A549 (cell line): ENCODE measurements around the gene TMEM225B. TPM values are rescaled to one million over a fixed set of nuclear protein-coding genes. Genes with fewer than 3 reads are reported as not detected.

Source experiments
- ATAC-seq, 2 experiments: fragments of 200-7000 bp in 1 of 2; fragments of >200 bp in 1 of 2; cut with Nextera tagmentation in 1 of 2; cut with Tn5 transposase in 1 of 2; 3 replicates each; pipeline versions ENCODE4 v1.8.0 to v1.9.1; 2018 to 2020; ENCODE audit warnings: mild to moderate bottlenecking in 1 of 2, moderate library complexity in 1 of 2
- CTCF ChIA-PET: fragments of 300-600 bp; sonication (Branson Sonifier 250); formaldehyde crosslinking; extraction: SDS; loops from one replicate; lab custom pipeline; 2021; ENCODE audit warnings: antibody characterized with exemption, inconsistent platforms; lab: Yijun Ruan, JAX
- POLR2A ChIA-PET: fragments of 350-600 bp; formaldehyde crosslinking; extraction: SDS; loops from one replicate; lab custom pipeline; 2021; ENCODE audit warnings: antibody characterized with exemption, inconsistent platforms; lab: Yijun Ruan, JAX
- DNase-seq, 2 experiments: peaks; one replicate each; pipeline versions ENCODE4 v3.0.0 to v3.0.0-alpha.2; 2011 to 2016; ENCODE audit warnings: low read depth in 1 of 2, low spot score in 1 of 2
- FAIRE-seq: peaks from 2 replicates; lab custom pipeline; 2011; peaks lifted over from hg19 to GRCh38; lab: Jason Lieb, UNC
- H3K27ac ChIP-seq, 2 experiments: fragments of >200 bp; sonication (Bioruptor Twin); formaldehyde crosslinking; 3 replicates each; pipeline ENCODE4 v1.5.1; 2016 to 2017
- H3K4me1 ChIP-seq: fragments of >200 bp; sonication (Bioruptor Twin); formaldehyde crosslinking; 3 replicates; pipeline ENCODE4 v1.6.1; 2016
- H3K4me2 ChIP-seq: fragments of >200 bp; sonication (Bioruptor Twin); formaldehyde crosslinking; 3 replicates; pipeline ENCODE4 v1.6.1; 2016
- H3K4me3 ChIP-seq: fragments of >200 bp; sonication (Bioruptor Twin); formaldehyde crosslinking; 3 replicates; pipeline ENCODE4 v1.5.1; 2016
- H3K9me3 ChIP-seq: fragments of >200 bp; sonication (Bioruptor Twin); formaldehyde crosslinking; 3 replicates; pipeline ENCODE4 v1.6.1; 2016
- CBX8 ChIP-seq: fragments of 200-600 bp; sonication (generic); IDR thresholded peaks from 2 replicates; pipeline ENCODE4 v1.6.1; 2016
- E2F6 ChIP-seq: IDR thresholded peaks from 2 replicates; pipeline ENCODE4 v1.6.1; 2012; ENCODE audit warnings: low read depth, borderline replicate concordance
- EHF ChIP-seq: fragments of 250-450 bp; sonication (Bioruptor Pico); IDR thresholded peaks from 2 replicates; pipeline ENCODE4 v1.5.0; 2020; ENCODE audit warnings: mild to moderate bottlenecking
- EHMT2 ChIP-seq: fragments of 200-600 bp; sonication (generic); IDR thresholded peaks from 2 replicates; pipeline ENCODE4 v1.6.1; 2016; ENCODE audit warnings: antibody characterized with exemption, low read depth, mild to moderate bottlenecking, moderate library complexity
- ESRRA ChIP-seq: fragments of 150-350 bp; IDR thresholded peaks from 2 replicates; pipeline ENCODE4 v1.6.1; 2014; ENCODE audit warnings: mild to moderate bottlenecking, low read length, borderline replicate concordance
- FOSB ChIP-seq: fragments of 250-450 bp; sonication (Bioruptor Pico); IDR thresholded peaks from 2 replicates; pipeline ENCODE4 v1.5.0; 2020; ENCODE audit warnings: mild to moderate bottlenecking, moderate library complexity
- HEYL ChIP-seq: fragments of 250-450 bp; sonication (Bioruptor Pico); IDR thresholded peaks from 2 replicates; pipeline ENCODE4 v1.8.0; 2021; ENCODE audit warnings: mild to moderate bottlenecking, moderate library complexity
- HMGXB4 ChIP-seq: fragments of 250-450 bp; sonication (Bioruptor Pico); IDR thresholded peaks from 2 replicates; pipeline ENCODE4 v1.5.0; 2021; ENCODE audit warnings: mild to moderate bottlenecking, moderate library complexity, borderline replicate concordance
- HOXA7 ChIP-seq: fragments of 250-450 bp; sonication (Bioruptor Pico); IDR thresholded peaks from 2 replicates; pipeline ENCODE4 v1.5.0; 2020; ENCODE audit warnings: mild to moderate bottlenecking, moderate library complexity
- HOXB13 ChIP-seq: fragments of 250-450 bp; sonication (Bioruptor Pico); IDR thresholded peaks from 2 replicates; pipeline ENCODE4 v1.5.0; 2020; ENCODE audit warnings: low read depth, mild to moderate bottlenecking, moderate library complexity
- JUN ChIP-seq, 2 experiments: fragments of >200 bp; sonication (Bioruptor Twin); formaldehyde crosslinking; IDR thresholded peaks; 2 replicates in 1 of 2; 3 replicates in 1 of 2; pipeline ENCODE4 v1.6.1; 2016 to 2017
- KDM1A ChIP-seq: fragments of 200-600 bp; sonication (generic); IDR thresholded peaks from 2 replicates; pipeline ENCODE4 v1.6.1; 2016; ENCODE audit warnings: low read depth, mild to moderate bottlenecking
- KDM5A ChIP-seq: fragments of 200-600 bp; sonication (generic); IDR thresholded peaks from 2 replicates; pipeline ENCODE4 v1.6.1; 2016; ENCODE audit warnings: antibody characterized with exemption, mild to moderate bottlenecking
- MAZ ChIP-seq: fragments of 150-350 bp; IDR thresholded peaks from 2 replicates; pipeline ENCODE4 v1.6.1; 2014; ENCODE audit warnings: antibody characterized with exemption, low read depth, low read length, borderline replicate concordance
- MYC ChIP-seq: IDR thresholded peaks from 2 replicates; pipeline ENCODE4 v1.6.1; 2012; ENCODE audit warnings: mild to moderate bottlenecking, inconsistent platforms, low read length, improper control_type of control experiment, borderline replicate concordance
- NFE2L2 ChIP-seq: fragments of 150-350 bp; conservative IDR thresholded peaks from 2 replicates; pipeline ENCODE4 v1.6.1; 2014; ENCODE audit warnings: low read length
- POLR2AphosphoS2 ChIP-seq: conservative IDR thresholded peaks from 2 replicates; pipeline ENCODE4 v1.6.1; 2012; ENCODE audit warnings: low read length, improper control_type of control experiment, inconsistent platforms
- RNF2 ChIP-seq: fragments of 200-600 bp; sonication (generic); IDR thresholded peaks from 2 replicates; pipeline ENCODE4 v1.6.1; 2016; ENCODE audit warnings: low read depth, mild to moderate bottlenecking, antibody characterized with exemption, moderate library complexity, borderline replicate concordance
- TP53 ChIP-seq: fragments of 250-450 bp; sonication (Bioruptor Pico); IDR thresholded peaks from 2 replicates; pipeline ENCODE4 v1.5.0; 2021; ENCODE audit warnings: mild to moderate bottlenecking, moderate library complexity
- ZNF302 ChIP-seq: fragments of 250-450 bp; sonication (Bioruptor Pico); IDR thresholded peaks from 2 replicates; pipeline ENCODE4 v1.9.0; 2021; ENCODE audit warnings: inconsistent platforms, mild to moderate bottlenecking, moderate library complexity
- ZSCAN20 ChIP-seq: fragments of 250-450 bp; sonication (Bioruptor Pico); IDR thresholded peaks from 2 replicates; pipeline ENCODE4 v1.8.0; 2022; ENCODE audit warnings: mild to moderate bottlenecking, moderate library complexity
- WGBS: methylation state at CpG from one replicate; pipeline ENCODE4 v1.1.6; 2017; ENCODE audit errors: missing lambda C conversion rate; 5-methylcytosine and 5-hydroxymethylcytosine counted together
- polyA plus RNA-seq, 4 experiments: library from polyadenylated mRNA; depleted of rRNA in 3 of 4; stranded (reverse); fragments of >200 nt; fragmentation: RNase III in 1 of 4; extraction: RNeasy Plus Mini Kit Qiagen cat#74134 plus additional on column Dnase treatment in 1 of 4; gene quantifications; 2 replicates in 3 of 4; 3 replicates in 1 of 4; pipeline ENCODE4 v1.2.3, GENCODE V29; 2011 to 2017
- TF ChIP-seq, protein P1 (sequence below): fragments of >200 bp; sonication (Bioruptor Twin); formaldehyde crosslinking; IDR thresholded peaks from 2 replicates; pipeline ENCODE4 v1.6.1; 2016
- TF ChIP-seq, protein P2 (sequence below): fragments of >200 bp; sonication (Bioruptor Twin); formaldehyde crosslinking; IDR thresholded peaks from 3 replicates; pipeline ENCODE4 v1.6.1; 2016
- TF ChIP-seq, protein P3 (sequence below): fragments of 150-350 bp; IDR thresholded peaks from 2 replicates; pipeline ENCODE4 v1.6.1; 2014; ENCODE audit warnings: low read depth, mild to moderate bottlenecking, low read length

TMEM225B gene
- polyA plus RNA-seq, 2 of the 4 experiments (the other 2 are of a cell fraction) = 0.59 to 5.4 TPM

GRCh38 chr7:99607548-99607947 is 9.5 kb downstream of the TMEM225B start (continued):
- TF ChIP-seq HMGXB4 (CRISPR knock-in tag) = no peak
- no peak for TF ChIP-seq MYC
- no peak for TF ChIP-seq E2F6
- TF ChIP-seq FOSB (CRISPR knock-in tag) = no peak
- no peak for TF ChIP-seq ZNF302
- no peak for TF ChIP-seq HEYL
- TF ChIP-seq EHF = no peak
- TF ChIP-seq POLR2AphosphoS2 = no peak
- no peak for TF ChIP-seq ESRRA

DNA sequence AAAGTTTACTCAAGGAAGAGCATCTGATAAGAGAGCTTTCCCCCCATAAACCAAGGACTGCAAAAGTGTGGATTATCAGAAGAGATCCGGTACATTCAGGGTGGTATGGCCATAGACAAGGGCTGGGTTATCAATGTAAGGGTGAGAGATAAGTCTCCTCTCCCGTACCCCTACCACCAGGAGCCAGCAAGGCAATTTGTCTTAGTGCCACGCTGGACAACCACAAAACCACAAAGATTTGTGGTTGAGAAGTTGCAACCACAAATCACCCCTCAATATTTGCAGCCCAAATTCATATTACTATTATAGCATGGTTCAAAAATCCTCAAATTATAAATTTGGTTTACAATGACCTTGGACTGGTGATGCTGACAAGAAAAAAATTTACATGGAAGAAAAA is 16.4 kb downstream of the TMEM225B start:
- ATAC-seq = no peak
- Histone ChIP-seq H3K4me1 (peaks cover 20% of the 10 kb centered on the region), H3K4me2 (no peak overlapping the region), H3K4me3 (no peak overlapping the region), H3K27ac (no peak overlapping the region), H3K9me3 (no peaks in the 10 kb centered on the region)
- CTCF ChIA-PET = interaction anchor here (0.6 to 3.3 kb wide), 3 partner anchors 10 to 70 kb away, joined by 3 to 13 read pairs (median 11); no protein-coding TSS in a partner anchor
- FAIRE-seq = no peak
- POLR2A ChIA-PET = no interaction called here
- DNase-seq = no peak
- 78% methylated on average over 3 of the region's 3 CpGs for WGBS
- TF ChIP-seq, protein P1, sequence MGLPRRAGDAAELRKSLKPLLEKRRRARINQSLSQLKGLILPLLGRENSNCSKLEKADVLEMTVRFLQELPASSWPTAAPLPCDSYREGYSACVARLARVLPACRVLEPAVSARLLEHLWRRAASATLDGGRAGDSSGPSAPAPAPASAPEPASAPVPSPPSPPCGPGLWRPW = no peak

DNA sequence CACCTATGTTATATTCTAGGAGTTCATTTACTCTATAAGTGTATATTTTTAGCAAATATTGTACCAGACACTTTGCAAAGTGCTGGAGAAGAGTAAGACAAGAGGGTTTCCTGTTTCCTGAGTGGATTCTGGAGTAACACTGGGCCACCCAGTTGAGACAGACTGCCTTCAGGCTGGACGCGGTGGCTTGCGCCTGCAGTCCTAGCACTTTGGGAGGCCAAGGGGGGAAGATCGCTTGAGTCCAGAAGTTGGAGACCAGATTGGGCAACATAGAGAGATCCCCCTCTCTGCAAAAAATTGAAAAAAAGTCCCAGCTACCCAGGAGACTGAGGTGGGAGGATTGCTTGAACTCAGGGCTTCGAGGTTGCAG is 17.9 kb downstream of the TMEM225B start:
- peaks cover 20% of the 10 kb centered on the region for H3K4me1 ChIP-seq
- H3K4me2 ChIP-seq = peak overlapping the region; percentile 69
- H3K27ac ChIP-seq = peak overlapping the region; percentile 92 to 95
- 91% methylated on average over 5 of the region's 5 CpGs for WGBS
- FAIRE-seq (no peak), DNase-seq (no peak), ATAC-seq (no peak)
- no peaks in the 10 kb centered on the region for H3K9me3 ChIP-seq
- TF ChIP-seq TP53 (CRISPR knock-in tag) (no peak), KDM1A (no peak), MYC (no peak), KDM5A (no peak), ZSCAN20 (CRISPR knock-in tag) (no peak), HOXA7 (CRISPR knock-in tag) (no peak), EHMT2 (no peak), MAZ (no peak), JUN (IDR thresholded peaks at IDR 0.05) (no peak), NFE2L2 (no peak), HOXB13 (no peak), CBX8 (no peak), RNF2 (no peak)
- TF ChIP-seq, protein P2, sequence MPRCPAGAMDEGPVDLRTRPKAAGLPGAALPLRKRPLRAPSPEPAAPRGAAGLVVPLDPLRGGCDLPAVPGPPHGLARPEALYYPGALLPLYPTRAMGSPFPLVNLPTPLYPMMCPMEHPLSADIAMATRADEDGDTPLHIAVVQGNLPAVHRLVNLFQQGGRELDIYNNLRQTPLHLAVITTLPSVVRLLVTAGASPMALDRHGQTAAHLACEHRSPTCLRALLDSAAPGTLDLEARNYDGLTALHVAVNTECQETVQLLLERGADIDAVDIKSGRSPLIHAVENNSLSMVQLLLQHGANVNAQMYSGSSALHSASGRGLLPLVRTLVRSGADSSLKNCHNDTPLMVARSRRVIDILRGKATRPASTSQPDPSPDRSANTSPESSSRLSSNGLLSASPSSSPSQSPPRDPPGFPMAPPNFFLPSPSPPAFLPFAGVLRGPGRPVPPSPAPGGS = no peak
- TF ChIP-seq, protein P3, sequence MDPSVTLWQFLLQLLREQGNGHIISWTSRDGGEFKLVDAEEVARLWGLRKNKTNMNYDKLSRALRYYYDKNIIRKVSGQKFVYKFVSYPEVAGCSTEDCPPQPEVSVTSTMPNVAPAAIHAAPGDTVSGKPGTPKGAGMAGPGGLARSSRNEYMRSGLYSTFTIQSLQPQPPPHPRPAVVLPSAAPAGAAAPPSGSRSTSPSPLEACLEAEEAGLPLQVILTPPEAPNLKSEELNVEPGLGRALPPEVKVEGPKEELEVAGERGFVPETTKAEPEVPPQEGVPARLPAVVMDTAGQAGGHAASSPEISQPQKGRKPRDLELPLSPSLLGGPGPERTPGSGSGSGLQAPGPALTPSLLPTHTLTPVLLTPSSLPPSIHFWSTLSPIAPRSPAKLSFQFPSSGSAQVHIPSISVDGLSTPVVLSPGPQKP = no peak
- ChIA-PET CTCF (interaction anchor here (0.6 to 3.3 kb wide), 30 partner anchors 9 to 374 kb away, joined by 3 to 22 read pairs (median 4); partner anchors contain the start of genes FAM200A, TMEM225B and ZNF655), POLR2A (interaction anchor here (1.0 to 2.5 kb wide), 12 partner anchors 15 to 400 kb away, joined by 3 to 20 read pairs (median 4); partner anchors contain the start of genes BUD31, FAM200A, TRIM4 and ZKSCAN1)
- H3K4me3 ChIP-seq = peak overlapping the region; percentile 85
